GM10248 (cell line): ENCODE measurements around the gene ACP4.

ENCODE experiments used
- CTCF ChIA-PET: fragments of 300-600 bp; sonication (Branson Sonifier 250); formaldehyde crosslinking; extraction: SDS; loops from one replicate; lab custom pipeline; 2021; ENCODE audit warnings: antibody characterized with exemption; lab: Yijun Ruan, JAX
- POLR2A ChIA-PET: fragments of 350-650 bp; sonication (Branson Sonifier 250); formaldehyde crosslinking; extraction: SDS; loops from one replicate; lab custom pipeline; 2020; ENCODE audit warnings: antibody characterized with exemption; lab: Yijun Ruan, JAX
- DNase-seq: peaks from one replicate; pipeline ENCODE4 v3.0.0; 2012; ENCODE audit errors: extremely low spot score
- CTCF ChIP-seq: IDR thresholded peaks from 2 replicates; pipeline ENCODE4 v1.5.1; 2012; ENCODE audit warnings: mild to moderate bottlenecking, low read depth; ENCODE audit errors: extremely low read depth, missing control alignments, control extremely low read depth

ACP4 gene

GRCh38 chr19:50785329-50785728 is 4.9 kb upstream of the ACP4 start:
- TF ChIP-seq CTCF = no peak
- CTCF ChIA-PET = interaction anchor here (1.6 to 3.5 kb wide), 4 partner anchors 10 to 398 kb away, joined by 3 to 31 read pairs (median 12); no protein-coding TSS in a partner anchor
- POLR2A ChIA-PET = no interaction called here

GRCh38 chr19:50790922-50791467 is 780 bp downstream of the ACP4 start:
- ChIA-PET CTCF (interaction anchor here (1.2 kb wide), 1 partner anchor 131 kb away, joined by 4 read pairs; no protein-coding TSS in a partner anchor), POLR2A (interaction anchor here (1.2 to 1.8 kb wide), 2 partner anchors 14 to 131 kb away, joined by 3 to 6 read pairs; no protein-coding TSS in a partner anchor)
- DNase-seq = no peak
- no peak for TF ChIP-seq CTCF

More at GRCh38 chr19:50785329-50785728, 4.9 kb upstream of the ACP4 start:
- no peak for DNase-seq

- POLR2A ChIA-PET = interaction anchor here (0.8 to 2.1 kb wide), 3 partner anchors 13 to 130 kb away, joined by 3 to 10 read pairs (median 5); no protein-coding TSS in a partner anchor
- CTCF ChIA-PET = interaction anchor here (6.7 to 8.2 kb wide), 2 partner anchors 8 to 130 kb away, joined by 31 to 64 read pairs; no protein-coding TSS in a partner anchor
- DNase-seq = no peak
- TF ChIP-seq CTCF = no peak
These were observed 1.5 kb downstream of the ACP4 start for GRCh38 chr19:50791594-50792271.

GRCh38 chr19:50792272-50793250 is 2.3 kb downstream of the ACP4 start:
- DNase-seq = no peak
- CTCF ChIA-PET = interaction anchor here (0.7 to 8.2 kb wide), 6 partner anchors 9 to 129 kb away, joined by 3 to 64 read pairs (median 5); no protein-coding TSS in a partner anchor
- no peak for TF ChIP-seq CTCF
- POLR2A ChIA-PET = interaction anchor here (0.6 to 2.1 kb wide), 6 partner anchors 12 to 1783 kb away, joined by 3 to 10 read pairs (median 4); no protein-coding TSS in a partner anchor

GRCh38 chr19:50793558-50794065 is 3.4 kb downstream of the ACP4 start:
- POLR2A ChIA-PET = interaction anchor here (0.6 to 2.1 kb wide), 2 partner anchors 11 to 28 kb away, joined by 3 to 10 read pairs; no protein-coding TSS in a partner anchor
- DNase-seq = no peak

More at GRCh38 chr19:50793558-50794065, 3.4 kb downstream of the ACP4 start:
- no peak for TF ChIP-seq CTCF
- CTCF ChIA-PET = interaction anchor here (1.0 to 8.2 kb wide), 7 partner anchors 10 to 132 kb away, joined by 4 to 64 read pairs (median 4); no protein-coding TSS in a partner anchor
